Kidney (tissue), 14 donors: ENCODE data around the gene SLC39A11. TPM values are rescaled to one million over a fixed set of nuclear protein-coding genes. Genes with fewer than 3 reads are reported as not detected.
"Not testable (repeated sequence)": the region's sequence is repeated elsewhere in the genome, so short reads cannot be mapped to it uniquely, and the experiment has no call there.

ENCODE experiments used
- DNase-seq, 5 donors: peaks; one replicate each; pipeline ENCODE4 v3.0.0-alpha.2; 2013 to 2020
- FAIRE-seq: peaks from 2 replicates; lab custom pipeline; 2012; peaks lifted over from hg19 to GRCh38; lab: Jason Lieb, UNC
- H3K27ac ChIP-seq, 2 donors: one replicate each; pipeline ENCODE4 v1.7.0; 2013; ENCODE audit warnings: low read depth in 2 of 2, low read length in 2 of 2, inconsistent platforms in 1 of 2
- H3K27me3 ChIP-seq: one replicate; pipeline ENCODE4 v1.7.1; 2013; ENCODE audit warnings: low read length, inconsistent platforms; ENCODE audit not compliant: control insufficient read depth, insufficient read depth
- H3K36me3 ChIP-seq, 3 donors: one replicate each; pipeline versions ENCODE4 v1.7.0 to v1.7.1; 2013; ENCODE audit warnings: low read length in 3 of 3, control low read depth in 1 of 3, inconsistent platforms in 1 of 3; ENCODE audit not compliant: insufficient read depth in 3 of 3, control insufficient read depth in 2 of 3
- H3K4me1 ChIP-seq, 3 donors: one replicate each; pipeline versions ENCODE4 v1.7.0 to v1.7.1; 2013; ENCODE audit warnings: low read length in 3 of 3, inconsistent platforms in 1 of 3, low read depth in 1 of 3; ENCODE audit not compliant: control insufficient read depth in 2 of 3, insufficient read depth in 2 of 3
- H3K4me3 ChIP-seq, 3 donors: one replicate each; pipeline versions ENCODE4 v1.7.0 to v1.8.1; 2013; ENCODE audit warnings: low read length in 3 of 3, control low read depth in 1 of 3, inconsistent platforms in 1 of 3
- H3K9ac ChIP-seq, 3 donors: one replicate each; pipeline versions ENCODE4 v1.7.0 to v1.7.1; 2013; ENCODE audit warnings: low read length in 3 of 3, control low read depth in 1 of 3, inconsistent platforms in 1 of 3
- H3K9me3 ChIP-seq, 3 donors: one replicate each; pipeline versions ENCODE4 v1.7.0 to v1.7.1; 2013; ENCODE audit warnings: low read length in 3 of 3, control low read depth in 1 of 3, inconsistent platforms in 1 of 3; ENCODE audit not compliant: control insufficient read depth in 2 of 3, insufficient read depth in 1 of 3
- CTCF ChIP-seq: IDR thresholded peaks from 3 replicates; pipeline ENCODE4 v1.5.1; 2012; ENCODE audit warnings: mild to moderate bottlenecking, moderate library complexity, borderline replicate concordance; ENCODE audit not compliant: insufficient read depth; ENCODE audit errors: extremely low read depth
- intact Hi-C: fragments of 100-400 bp; cut with DNase I; formaldehyde crosslinking; loops from one replicate; pipeline ENCODE4 v1.11.1; 2022
- polyA plus RNA-seq: library from polyadenylated mRNA; stranded (reverse); fragments of 350-450 nt; fragmentation: Illumina TruSeq; extraction: RNeasy Lipid Tissue Mini Kit (QIAGEN cat#74804); gene quantifications from one replicate; pipeline ENCODE4 v1.2.3, GENCODE V29; 2014; ENCODE audit warnings: low read depth, low replicate concordance; ENCODE audit not compliant: insufficient read depth
- total RNA-seq: library from RNA; stranded (reverse); fragmentation: NEBNext Ultra II Directional; extraction: Animal tissue kit (Norgen Biotek cat#: 25700); gene quantifications from one replicate; pipeline ENCODE4 v1.2.1, GENCODE V29; 2021
- donor health status: control.
- donor health status: control.
- donor health status: control.
- donor health status: control.
- donor health status: control.
- donor health status: DM: yes; HTN: yes; CAD: no.
- donor health status: Normal renal cell carcinoma (clear cell type).

Gene SLC39A11
- total and polyA plus RNA-seq, 2 donors from 2014 or later = 19.7 to 37.2 TPM

DNA sequence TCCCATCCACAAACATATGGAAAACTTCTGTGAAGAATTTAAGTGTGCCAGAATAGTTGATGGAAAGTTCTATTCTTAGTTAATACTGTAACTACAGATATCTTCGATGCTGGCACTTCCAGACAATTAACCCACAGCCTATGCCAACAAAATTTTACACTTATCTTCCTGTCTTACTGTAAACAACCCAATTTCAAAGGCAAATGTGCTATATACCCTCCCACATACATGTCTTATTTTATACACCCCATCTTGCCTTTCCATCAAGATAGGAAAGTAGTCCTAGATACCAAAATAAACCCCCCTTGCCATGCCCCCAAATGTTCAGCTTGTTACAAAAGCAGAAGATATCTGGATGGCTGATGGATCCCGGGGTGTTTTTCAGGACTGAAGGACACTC lies 306.3 kb downstream of the SLC39A11 start:
- intact Hi-C loops = no loop called here
- no peak for FAIRE-seq
- TF ChIP-seq CTCF = no peak
- Histone ChIP-seq H3K27ac (no peak overlapping the region), H3K4me1 (no peaks in the 10 kb centered on the region), H3K9me3 (no peaks in the 10 kb centered on the region), H3K36me3 (no peaks in the 10 kb centered on the region), H3K27me3 (no peaks in the 10 kb centered on the region), H3K9ac (no peak overlapping the region), H3K4me3 (no peak overlapping the region)
- DNase-seq = no peak

DNA sequence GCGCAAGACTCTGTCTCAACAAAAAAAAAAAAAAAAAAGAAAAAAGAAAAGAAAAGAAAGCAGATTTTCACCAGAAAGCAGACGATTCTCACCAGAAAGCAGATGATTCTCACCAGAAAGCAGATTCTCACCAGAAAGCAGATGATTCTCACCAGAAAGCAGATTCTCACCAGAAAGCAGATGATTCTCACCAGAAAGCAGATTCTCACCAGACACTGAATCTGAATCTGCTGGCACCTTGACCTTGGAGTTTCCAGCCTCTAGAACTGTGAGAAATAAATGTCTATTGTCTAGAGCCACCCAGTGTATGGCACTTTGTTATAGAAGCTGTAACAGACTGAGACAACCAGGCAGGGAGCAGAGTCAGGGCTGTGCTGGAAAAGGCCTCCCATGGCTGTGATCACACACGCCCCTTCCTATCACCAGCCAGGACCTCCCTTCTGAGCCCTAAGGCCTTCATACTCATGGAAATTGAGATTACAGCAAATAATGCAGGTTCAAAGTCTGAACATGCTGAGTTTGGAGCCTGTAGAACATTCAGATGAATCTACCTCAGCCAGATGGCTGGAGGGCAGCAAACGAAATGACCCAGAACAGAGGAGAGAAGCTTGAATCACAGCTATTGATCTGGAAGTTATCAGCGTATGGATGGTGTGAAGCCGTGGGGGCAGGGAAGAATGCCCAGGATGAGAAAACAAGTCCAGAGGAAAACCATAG lies 309.3 kb downstream of the SLC39A11 start:
- no peak for FAIRE-seq
- intact Hi-C loops = no loop called here
- no peak for DNase-seq
- no peak overlapping the region for H3K9ac ChIP-seq
- TF ChIP-seq CTCF = no peak
- no peaks in the 10 kb centered on the region for H3K27me3 ChIP-seq
- no peak overlapping the region for H3K4me3 ChIP-seq
- no peaks in the 10 kb centered on the region for H3K4me1 ChIP-seq
- no peaks in the 10 kb centered on the region for H3K9me3 ChIP-seq
- no peak overlapping the region for H3K27ac ChIP-seq
- no peaks in the 10 kb centered on the region for H3K36me3 ChIP-seq

DNA sequence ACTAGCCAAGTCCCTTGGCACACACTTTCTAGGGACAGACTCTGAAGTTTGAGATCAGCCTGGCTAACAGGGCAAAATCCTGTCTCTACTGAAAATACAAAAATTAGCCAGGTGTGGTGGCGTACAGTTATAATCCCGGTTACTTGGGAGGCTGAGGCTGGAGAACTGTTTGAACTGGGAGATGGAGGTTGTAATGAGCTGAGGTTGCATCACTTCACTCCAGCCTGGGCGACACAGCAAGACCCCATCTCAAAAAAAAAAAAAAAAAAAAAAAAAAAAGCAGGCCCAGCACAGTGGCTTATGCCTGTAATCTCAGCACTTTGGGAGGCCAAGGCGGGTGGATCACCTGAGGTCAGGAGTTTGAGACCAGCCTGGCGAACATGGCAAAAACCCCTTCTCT lies 310.1 kb downstream of the SLC39A11 start:
- H3K4me1 ChIP-seq, H3K27me3 ChIP-seq, DNase-seq, FAIRE-seq, H3K36me3 ChIP-seq, H3K4me3 ChIP-seq, H3K9ac ChIP-seq, intact Hi-C loops, H3K9me3 ChIP-seq, H3K27ac ChIP-seq: not testable (repeated sequence)

DNA sequence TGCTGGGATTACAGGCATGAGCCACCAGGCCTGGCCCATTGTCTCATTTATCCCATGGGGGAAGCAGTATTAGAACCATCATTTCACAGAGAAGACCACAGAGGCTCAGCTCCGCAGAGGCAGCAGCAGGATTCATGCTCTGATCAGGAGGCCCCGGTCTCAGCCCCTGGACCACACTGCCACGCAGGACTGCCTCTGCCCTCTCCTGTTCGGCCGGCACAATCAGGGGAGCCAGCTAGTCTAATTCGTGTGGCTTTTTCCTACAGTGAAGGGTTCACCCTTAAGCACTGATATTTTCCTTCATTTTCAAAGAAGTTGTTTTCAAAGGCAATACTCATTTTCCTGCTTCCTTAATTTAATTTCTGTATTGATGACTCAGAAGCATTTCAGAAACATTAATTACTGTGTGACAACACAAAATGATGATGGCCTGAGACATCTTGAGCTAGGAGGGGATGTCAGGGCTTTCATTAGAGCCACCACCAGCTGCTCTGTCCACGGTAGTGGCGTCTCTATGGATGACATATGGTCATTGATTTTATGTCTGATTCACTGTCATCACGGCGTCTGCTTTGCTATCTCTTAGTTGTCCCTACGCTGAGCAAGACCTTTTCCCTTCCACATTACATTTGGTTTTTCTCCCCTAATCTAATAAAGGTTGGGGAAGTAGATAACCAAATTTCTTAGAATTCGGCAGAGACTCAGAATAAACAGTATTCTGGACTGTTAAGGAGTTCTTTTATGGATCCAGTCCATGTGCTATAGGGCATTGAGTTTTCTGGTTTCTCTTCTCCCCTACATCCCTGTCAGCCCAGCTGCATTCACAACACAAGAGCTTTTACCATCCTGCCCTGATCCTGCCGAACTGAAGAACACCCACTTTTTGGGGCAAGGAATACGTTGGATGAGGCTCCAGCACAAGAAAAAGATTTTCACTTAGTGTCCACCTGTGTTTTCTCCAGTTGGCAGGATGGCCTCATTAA lies 314.0 kb downstream of the SLC39A11 start:
- no peak for TF ChIP-seq CTCF
- no peaks in the 10 kb centered on the region for H3K9me3 ChIP-seq
- no peak overlapping the region for H3K27ac ChIP-seq
- no peak for DNase-seq
- no peak for FAIRE-seq
- intact Hi-C loops = no loop called here
- no peak overlapping the region for H3K9ac ChIP-seq
- no peaks in the 10 kb centered on the region for H3K4me1 ChIP-seq
- H3K4me3 ChIP-seq = no peak overlapping the region
- H3K36me3 ChIP-seq = no peaks in the 10 kb centered on the region
- H3K27me3 ChIP-seq = no peaks in the 10 kb centered on the region
